ENCODE measurements around the gene GFPT1.

GFPT1 gene

DNA sequence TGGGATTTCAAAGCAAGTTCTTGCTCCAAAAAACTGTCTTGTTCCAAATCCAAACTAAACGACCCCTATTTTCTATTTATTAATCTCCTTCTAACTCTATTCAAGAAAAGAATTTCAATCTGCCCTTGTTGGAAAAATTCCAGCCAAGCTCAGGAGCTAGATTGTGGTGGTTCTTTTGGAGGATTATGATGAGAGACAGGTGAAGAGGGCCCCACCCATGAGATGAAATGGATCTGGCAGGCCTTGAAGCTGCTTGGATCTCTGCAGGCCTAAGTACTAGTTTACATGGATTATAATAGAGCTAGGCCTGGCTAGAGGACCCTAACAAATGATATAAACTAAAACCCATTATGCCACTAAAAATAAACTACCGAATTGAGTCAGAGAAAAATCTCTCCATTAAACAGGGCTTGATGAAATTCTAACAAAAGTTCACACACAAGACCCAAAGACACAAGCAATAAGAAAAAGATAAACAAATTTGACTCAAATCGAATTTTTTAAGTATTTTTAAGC, 101.6 kb downstream of the GFPT1 start:
- DNase-seq = no peak

DNA sequence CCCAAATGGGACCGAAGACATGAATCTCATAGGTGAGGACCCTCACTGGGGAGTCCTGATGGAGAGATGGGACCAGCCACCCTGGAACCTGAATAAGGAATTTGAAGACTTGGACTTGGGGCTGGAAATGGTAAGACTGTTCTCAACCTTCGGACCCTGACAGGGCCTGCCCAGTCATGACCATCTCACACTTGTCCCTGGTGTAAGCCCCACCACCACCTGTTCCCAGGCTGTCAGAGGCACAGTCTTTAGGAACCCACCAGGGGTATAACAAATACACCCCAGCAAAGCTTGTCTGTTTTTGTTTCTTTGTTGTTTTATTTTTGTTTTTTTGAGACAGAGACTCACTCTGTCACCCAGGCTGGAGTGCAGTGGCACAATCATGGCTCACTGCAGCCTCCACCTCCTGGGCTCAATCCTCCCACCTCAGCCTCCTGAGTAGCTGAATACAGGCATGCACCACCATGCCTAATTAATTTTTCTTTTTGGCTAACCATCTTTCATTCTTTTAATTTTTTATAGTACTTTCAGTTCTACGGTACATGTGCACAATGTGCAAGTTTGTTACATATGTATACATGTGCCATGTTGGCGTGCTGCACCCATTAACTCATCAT, 106.1 kb downstream of the GFPT1 start:
- no peak for DNase-seq

DNA sequence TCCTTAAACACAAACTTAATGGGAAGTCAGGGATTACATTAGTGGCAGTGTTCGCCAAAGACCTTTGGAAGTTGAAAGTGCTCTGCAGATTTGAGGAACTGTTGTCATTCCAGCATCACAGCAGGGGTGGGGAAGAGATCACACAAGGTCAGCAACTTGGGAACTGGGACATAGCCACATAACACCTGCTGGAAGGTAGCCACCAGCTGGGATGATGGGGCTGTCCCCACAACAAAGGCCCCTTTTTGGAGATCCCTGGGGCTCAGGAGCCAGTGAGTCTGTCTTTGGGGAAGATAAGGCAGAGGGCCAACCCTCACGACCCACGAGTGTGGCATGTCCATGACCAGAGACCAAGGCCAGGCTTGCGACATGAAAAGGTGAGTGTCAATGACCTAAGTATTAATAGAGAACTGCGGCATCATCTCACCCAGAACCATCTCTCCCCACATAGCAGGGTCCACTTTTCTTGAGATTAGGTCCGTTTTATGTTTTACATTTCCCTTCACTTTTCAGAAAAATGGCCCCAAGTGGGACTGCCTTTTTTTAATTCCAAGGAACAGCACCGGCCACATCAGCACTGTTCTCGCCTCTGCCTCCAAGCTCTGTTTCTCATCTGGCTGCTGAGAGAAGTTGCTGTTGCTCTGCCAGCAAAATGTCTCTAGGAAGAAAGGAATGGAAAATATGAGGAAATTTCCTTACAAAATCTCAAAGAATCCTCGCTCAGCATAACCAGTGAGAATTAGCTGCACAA, 106.9 kb downstream of the GFPT1 start:
- DNase-seq = no peak

DNA sequence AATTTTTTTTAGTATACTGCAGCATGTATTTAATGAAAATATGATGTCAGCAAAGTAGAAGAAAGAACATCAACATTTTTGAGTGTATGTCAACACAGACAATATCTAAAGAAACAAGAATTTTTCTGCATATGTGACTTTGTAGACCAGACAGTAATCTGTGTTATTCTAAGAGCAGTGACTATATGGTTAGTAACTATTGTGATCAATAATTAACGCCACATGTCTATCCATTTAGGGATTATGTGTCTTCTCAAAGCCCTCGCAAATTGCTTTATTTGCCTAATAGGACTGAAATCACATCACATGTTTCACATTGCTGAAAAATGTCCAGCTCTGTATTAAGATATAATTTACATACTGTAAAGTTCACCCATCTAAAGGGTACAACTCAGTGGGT, 107.8 kb downstream of the GFPT1 start:
- DNase-seq = no peak

DNA sequence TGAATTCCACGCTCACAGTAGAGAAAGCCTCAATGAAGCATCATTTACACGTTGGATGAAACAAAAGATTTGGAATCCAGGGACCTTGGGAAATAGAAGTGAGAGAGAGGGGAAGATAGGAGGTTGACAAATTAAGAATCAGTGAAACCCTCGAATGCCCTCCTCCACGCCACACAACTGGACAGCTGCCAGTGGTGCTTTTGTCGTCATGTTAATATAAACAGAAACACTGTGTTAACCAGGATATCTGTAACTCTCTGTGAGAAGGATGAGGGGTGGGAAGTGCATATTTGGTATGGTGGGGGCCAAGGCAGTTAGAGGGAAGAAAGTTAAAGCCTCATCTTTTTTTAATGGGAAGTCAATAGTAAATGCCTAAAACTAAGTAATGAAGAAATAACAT, 108.7 kb downstream of the GFPT1 start:
- DNase-seq = no peak

DNA sequence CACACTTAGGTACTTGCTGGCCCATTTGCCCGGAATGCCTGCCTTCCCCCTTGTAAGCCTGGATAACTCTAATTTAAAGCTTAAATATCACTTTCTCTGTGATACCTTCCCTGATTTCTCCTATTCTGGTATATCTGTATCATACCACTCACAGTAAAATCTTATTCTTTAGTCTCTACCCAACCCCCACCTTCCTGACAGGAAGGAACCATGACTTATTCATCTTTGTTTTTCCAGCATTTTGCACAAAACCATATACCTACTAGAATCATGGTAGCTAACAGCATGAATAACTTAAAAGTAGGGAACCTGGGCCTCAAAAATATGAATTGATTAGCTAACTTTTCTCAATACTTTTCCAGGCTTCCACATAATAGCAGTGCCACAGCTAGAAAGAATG, 111.5 kb downstream of the GFPT1 start:
- no peak for DNase-seq

DNA sequence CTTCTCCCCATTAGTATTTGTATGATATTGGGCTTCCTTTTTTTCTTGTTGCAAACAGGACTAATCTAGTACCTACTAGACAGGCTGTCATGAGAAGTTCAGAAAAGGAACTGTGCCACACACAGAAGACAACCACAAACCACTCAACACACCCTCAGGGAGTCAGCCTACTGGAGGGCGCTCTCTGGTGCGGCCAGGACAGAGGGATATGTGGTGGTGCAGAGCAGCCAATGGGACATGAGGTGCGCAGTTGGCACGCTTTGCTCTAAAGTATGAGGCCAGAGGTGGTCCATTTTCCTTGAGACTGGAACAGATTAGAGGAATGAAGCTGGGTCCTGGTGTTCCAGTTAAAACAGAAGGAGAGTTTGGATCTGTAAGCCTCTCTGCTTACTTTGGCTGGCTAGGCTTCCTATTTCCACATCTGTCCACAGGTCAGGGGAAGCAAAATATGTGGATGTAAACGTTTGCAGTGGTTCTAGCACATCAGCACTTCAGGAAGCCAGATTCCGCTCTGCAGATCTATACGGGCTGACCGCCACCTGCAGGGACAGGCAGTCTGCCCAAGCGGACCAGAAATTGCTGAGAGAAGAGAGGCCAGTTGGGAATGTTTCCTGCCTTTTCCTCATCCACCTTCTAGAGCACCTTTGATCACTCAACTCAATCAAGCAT, 114.1 kb downstream of the GFPT1 start:
- no peak for DNase-seq

DNA sequence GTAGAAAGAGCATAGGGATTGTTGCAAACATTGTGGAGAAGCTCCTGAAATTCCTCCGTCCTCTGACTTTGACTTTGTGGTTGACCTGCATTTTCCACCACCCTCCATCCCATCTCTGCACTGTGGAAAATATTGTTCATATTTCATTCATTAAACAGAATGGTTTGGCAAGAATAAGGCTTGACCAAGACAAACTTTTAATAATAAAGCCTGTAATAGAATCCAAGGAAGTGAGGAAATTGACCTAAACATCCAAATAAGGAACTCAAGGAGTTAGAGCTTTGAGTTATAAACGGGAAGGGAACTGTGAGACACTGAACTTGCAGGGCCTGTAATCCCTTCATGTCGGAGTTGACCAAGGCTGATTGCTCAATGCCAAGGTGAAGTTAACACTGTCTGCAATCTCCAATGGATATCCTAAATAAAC, 115.2 kb downstream of the GFPT1 start:
- no peak for DNase-seq

All from NCI-H1105 (cell line).